ENCODE data around the gene TMEM63B. TPM values are rescaled to one million over a fixed set of nuclear protein-coding genes. Genes with fewer than 3 reads are reported as not detected.

The TMEM63B gene
- total and polyA plus RNA-seq, 2 of the 8 experiments (the other 6 are each of a cell fraction or from before 2014, with no cell fraction given) = 61.1 to 96.8 TPM

DNA sequence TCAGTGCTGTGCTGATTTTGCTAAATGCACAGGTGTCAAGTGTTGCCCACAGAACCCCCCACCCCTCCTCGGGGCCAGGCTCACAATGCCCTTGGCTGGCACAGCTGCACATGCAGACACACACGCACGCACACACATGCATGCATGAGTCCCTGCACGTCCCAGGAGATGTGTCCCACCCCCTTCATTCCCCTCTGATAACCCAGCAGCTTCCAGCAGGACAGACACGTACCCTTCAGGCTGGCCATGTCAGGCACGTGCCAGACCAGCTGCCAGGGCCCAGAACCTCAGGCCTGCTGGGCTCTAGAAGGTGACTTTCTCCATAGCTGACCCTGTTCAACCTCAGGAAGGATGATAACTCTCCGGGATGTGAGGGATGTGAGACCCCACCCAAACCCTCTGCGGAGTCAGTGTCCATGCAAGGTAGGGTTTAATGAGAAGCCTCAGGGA is 44.5 kb upstream of the TMEM63B start:
- Histone ChIP-seq H2BK15ac (ENCODE audit: low read length) (no peak overlapping the region), H4K8ac (ENCODE audit: extremely low read depth, insufficient read depth, low read length) (no peak overlapping the region), H3K79me2 (ENCODE audit: control insufficient read depth in 1 of 2, insufficient read depth in 2 of 2, low read length in 2 of 2) (no peaks in the 10 kb centered on the region), H2BK120ac (replicated peaks; ENCODE audit: low read depth, low read length) (no peak overlapping the region), H3K36me3 (ENCODE audit: control insufficient read depth in 2 of 4, insufficient read depth in 4 of 4, low read length in 3 of 4) (no peaks in the 10 kb centered on the region), H2BK12ac (ENCODE audit: low read depth, low read length) (no peak overlapping the region), H3K4me2 (ENCODE audit: insufficient read depth in 1 of 2, low read depth in 2 of 2, low read length in 2 of 2) (no peak overlapping the region), H2AK5ac (ENCODE audit: low read depth, low read length) (no peak overlapping the region), H2BK20ac (ENCODE audit: low read length) (no peak overlapping the region), H3K79me1 (ENCODE audit: low read depth, low read length) (no peaks in the 10 kb centered on the region), H3K4ac (replicated peaks; ENCODE audit: insufficient read length, low read depth, low read length) (no peak overlapping the region), H3K23me2 (ENCODE audit: low read depth, low read length) (no peaks in the 10 kb centered on the region), H4K91ac (replicated peaks; ENCODE audit: insufficient read length, low read length) (no peak overlapping the region), H3K9me3 (ENCODE audit: insufficient read depth in 2 of 2, low read depth in 1 of 2, low read length in 1 of 2) (no peaks in the 10 kb centered on the region), H3K14ac (ENCODE audit: insufficient read length) (no peak overlapping the region), H4K5ac (ENCODE audit: insufficient read length, low read depth, low read length) (no peak overlapping the region), H2AFZ (ENCODE audit: low read length) (no peak overlapping the region), H3K18ac (ENCODE audit: extremely low read depth, low read length) (no peak overlapping the region), H3K27ac (ENCODE audit: low read depth, low read length) (no peak overlapping the region), H3K23ac (ENCODE audit: insufficient read length) (no peak overlapping the region), H4K20me1 (replicated peaks in 1 of 2; ENCODE audit: control insufficient read depth in 1 of 2, insufficient read depth in 2 of 2, low read length in 2 of 2) (no peaks in the 10 kb centered on the region), H3K4me3 (ENCODE audit: extremely low read depth in 1 of 4, insufficient read depth in 2 of 4, low read depth in 3 of 4, low read length in 4 of 4) (no peak overlapping the region), H2BK5ac (ENCODE audit: low read depth, low read length) (no peak overlapping the region), H3K56ac (replicated peaks; ENCODE audit: insufficient read length, low read depth, low read length) (no peak overlapping the region), H3K4me1 (replicated peaks in 1 of 4; ENCODE audit: control insufficient read depth in 3 of 4, insufficient read depth in 4 of 4, low read length in 3 of 4) (peaks cover 0 to 6% (median 4%) of the 10 kb centered on the region in 4 experiments; a peak in 6 of 7 replicates), H3K9ac (replicated peaks in 1 of 4; ENCODE audit: extremely low read depth in 1 of 4, low read depth in 3 of 4, low read length in 3 of 4) (no peak overlapping the region), H3K27me3 (replicated peaks in 1 of 4; ENCODE audit: control insufficient read depth in 3 of 4, extremely low read depth in 1 of 4, insufficient read depth in 3 of 4, low read length in 3 of 4) (no peaks in the 10 kb centered on the region)
- WGBS, 2 experiments (ENCODE audit: extremely low coverage in 1 of 2, insufficient coverage in 1 of 2, insufficient read length in 1 of 2, insufficient replicate concordance in 2 of 2, low coverage in 1 of 2, low lambda C conversion rate in 2 of 2, missing lambda C conversion rate in 1 of 2) = 85% methylated on average over 7 of the region's 8 CpGs; no CpG with 5 or more reads in 1 of the 2 experiments
- POLR2A ChIA-PET (ENCODE audit: partially characterized antibody) = interaction anchor here (1.2 kb wide), 2 partner anchors 11 to 79 kb away, joined by 3 read pairs; no protein-coding TSS in a partner anchor
- CTCF ChIA-PET (ENCODE audit: partially characterized antibody) = interaction anchor here (0.9 to 4.9 kb wide), 10 partner anchors 8 to 474 kb away, joined by 3 to 19 read pairs (median 4); partner anchors contain the start of gene VEGFA
- DNase-seq (ENCODE audit: low read depth in 1 of 2, low spot score in 2 of 2) (no peak), FAIRE-seq (no peak)
- TF ChIP-seq, protein P1, sequence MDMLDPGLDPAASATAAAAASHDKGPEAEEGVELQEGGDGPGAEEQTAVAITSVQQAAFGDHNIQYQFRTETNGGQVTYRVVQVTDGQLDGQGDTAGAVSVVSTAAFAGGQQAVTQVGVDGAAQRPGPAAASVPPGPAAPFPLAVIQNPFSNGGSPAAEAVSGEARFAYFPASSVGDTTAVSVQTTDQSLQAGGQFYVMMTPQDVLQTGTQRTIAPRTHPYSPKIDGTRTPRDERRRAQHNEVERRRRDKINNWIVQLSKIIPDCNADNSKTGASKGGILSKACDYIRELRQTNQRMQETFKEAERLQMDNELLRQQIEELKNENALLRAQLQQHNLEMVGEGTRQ (IDR thresholded peaks at IDR 0.05; ENCODE audit: low read length) = no peak
- no peak for TF ChIP-seq NANOG (IDR thresholded peaks at IDR 0.05; ENCODE audit: insufficient read depth, low read depth, low read length, poor library complexity, severe bottlenecking)
- no peak for TF ChIP-seq MAFK (IDR thresholded peaks at IDR 0.05; ENCODE audit: low read depth, low read length)
- no peak for TF ChIP-seq BCL11A (IDR thresholded peaks at IDR 0.05; ENCODE audit: low read depth in 2 of 2, low read length in 2 of 2)
- TF ChIP-seq, protein P2, sequence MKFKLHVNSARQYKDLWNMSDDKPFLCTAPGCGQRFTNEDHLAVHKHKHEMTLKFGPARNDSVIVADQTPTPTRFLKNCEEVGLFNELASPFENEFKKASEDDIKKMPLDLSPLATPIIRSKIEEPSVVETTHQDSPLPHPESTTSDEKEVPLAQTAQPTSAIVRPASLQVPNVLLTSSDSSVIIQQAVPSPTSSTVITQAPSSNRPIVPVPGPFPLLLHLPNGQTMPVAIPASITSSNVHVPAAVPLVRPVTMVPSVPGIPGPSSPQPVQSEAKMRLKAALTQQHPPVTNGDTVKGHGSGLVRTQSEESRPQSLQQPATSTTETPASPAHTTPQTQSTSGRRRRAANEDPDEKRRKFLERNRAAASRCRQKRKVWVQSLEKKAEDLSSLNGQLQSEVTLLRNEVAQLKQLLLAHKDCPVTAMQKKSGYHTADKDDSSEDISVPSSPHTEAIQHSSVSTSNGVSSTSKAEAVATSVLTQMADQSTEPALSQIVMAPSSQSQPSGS (IDR thresholded peaks at IDR 0.05; ENCODE audit: low read length) = no peak
- TF ChIP-seq FOSL1 (IDR thresholded peaks at IDR 0.05; ENCODE audit: insufficient read depth, low read depth, low read length) = no peak

All from H1 (cell line).